ENCODE results near the gene PHF12.

PHF12 gene

DNA sequence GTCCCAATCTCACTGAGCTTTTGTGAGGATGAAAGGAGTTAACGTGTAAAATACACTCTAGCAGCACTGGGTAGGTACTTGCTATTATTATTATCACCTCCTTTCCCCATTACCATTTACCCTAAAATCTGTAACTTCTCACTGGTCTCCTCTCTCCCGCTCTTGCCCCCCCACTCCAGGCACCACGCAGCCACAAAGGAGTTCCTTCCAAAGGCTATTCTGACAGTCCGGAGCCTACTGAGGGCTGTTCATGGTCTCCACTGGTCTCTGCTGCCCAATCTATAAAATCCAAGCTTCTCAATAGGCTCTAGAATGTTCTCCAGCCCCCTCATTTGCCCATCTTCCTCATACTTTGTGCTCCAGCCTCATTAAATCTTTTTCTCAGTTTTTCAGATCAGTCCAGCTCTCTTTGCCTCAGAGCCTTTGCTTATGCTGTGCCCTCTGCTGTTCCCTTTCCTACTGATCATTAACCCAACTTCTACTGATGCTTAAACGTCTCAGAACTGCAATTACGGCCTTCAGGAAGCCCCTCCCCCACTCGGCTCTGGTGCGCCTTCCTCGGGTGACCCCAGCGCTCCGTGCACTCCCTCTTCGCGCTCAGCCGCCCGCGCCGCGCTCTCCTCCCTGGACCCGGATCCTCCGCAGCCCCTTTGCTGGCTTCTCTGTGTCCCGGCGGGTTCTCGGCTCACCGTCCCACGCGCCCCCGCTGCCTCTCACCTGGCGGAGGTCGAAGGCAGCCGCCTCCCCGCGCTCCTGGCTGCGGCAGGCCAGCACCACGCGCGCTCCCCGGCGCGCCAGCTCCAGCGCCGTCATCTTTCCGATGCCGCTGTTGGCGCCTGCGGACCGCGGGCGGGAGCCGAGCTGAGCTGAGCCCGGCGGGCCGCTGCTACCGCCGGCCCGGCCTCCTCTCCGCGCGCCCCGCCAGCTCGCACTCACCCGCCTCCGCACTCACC is 49.2 kb downstream of the PHF12 start:
- Histone ChIP-seq H3K36me3 (peaks cover 42% of the 10 kb centered on the region), H3K27me3 (no peaks in the 10 kb centered on the region), H3K4me1 (ENCODE audit: control insufficient read depth in 1 of 2, insufficient read depth in 1 of 2, low read depth in 1 of 2, low read length in 1 of 2) (peaks cover 48 to 51% of the 10 kb centered on the region in 2 experiments), H3K27ac (peak overlapping the region; percentile 94), H3K9me3 (no peaks in the 10 kb centered on the region), H3K4me3 (ENCODE audit: low read depth in 1 of 2, low read length in 1 of 2) (peak overlapping the region; percentile 84 to 85)
- TF ChIP-seq, protein P1, sequence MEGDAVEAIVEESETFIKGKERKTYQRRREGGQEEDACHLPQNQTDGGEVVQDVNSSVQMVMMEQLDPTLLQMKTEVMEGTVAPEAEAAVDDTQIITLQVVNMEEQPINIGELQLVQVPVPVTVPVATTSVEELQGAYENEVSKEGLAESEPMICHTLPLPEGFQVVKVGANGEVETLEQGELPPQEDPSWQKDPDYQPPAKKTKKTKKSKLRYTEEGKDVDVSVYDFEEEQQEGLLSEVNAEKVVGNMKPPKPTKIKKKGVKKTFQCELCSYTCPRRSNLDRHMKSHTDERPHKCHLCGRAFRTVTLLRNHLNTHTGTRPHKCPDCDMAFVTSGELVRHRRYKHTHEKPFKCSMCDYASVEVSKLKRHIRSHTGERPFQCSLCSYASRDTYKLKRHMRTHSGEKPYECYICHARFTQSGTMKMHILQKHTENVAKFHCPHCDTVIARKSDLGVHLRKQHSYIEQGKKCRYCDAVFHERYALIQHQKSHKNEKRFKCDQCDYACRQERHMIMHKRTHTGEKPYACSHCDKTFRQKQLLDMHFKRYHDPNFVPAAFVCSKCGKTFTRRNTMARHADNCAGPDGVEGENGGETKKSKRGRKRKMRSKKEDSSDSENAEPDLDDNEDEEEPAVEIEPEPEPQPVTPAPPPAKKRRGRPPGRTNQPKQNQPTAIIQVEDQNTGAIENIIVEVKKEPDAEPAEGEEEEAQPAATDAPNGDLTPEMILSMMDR (IDR thresholded peaks at IDR 0.05), result no peak

DNA sequence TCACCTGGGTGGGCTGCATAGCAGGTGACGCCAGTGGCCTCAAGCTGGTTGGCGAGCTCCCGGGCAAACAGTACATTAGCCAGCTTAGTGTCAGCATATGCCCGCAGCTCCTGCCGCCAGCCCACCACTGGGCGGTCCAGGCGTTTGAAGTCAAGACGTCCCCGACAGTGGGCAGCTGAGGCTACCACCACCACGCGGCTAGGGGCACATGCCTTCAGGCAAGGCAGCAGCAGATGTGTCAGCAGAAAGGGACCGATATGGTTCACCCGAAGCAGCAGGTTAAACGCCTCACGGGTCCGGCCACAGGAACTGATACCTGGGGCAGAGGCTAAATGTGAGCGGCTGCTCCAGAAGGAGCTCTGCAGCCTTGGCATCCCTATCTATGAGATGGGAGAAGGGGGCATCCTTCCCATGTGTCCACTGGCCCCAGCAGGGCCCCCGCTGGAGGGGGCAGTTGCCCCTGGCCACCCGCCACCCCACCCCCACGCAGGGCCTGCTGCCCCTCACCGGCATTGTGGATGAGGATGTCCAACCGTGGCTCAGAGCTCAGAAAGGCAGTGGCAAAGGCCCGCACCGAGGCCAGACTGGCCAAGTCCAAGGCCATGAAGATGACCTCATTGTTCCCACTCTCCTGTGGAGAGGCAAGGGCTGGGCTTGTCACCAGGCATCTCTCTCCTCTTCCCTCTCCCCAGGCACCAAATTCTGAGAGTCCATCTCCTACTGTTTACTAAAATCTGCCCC is 50.2 kb downstream of the PHF12 start:
- TF ChIP-seq, protein P1 (IDR thresholded peaks at IDR 0.05), result no peak
- Histone ChIP-seq H3K27me3 (no peaks in the 10 kb centered on the region), H3K4me3 (ENCODE audit: low read depth in 1 of 2, low read length in 1 of 2) (peak overlapping the region; percentile 84 to 85), H3K27ac (peak overlapping the region; percentile 94), H3K4me1 (ENCODE audit: control insufficient read depth in 1 of 2, insufficient read depth in 1 of 2, low read depth in 1 of 2, low read length in 1 of 2) (peaks cover 53 to 58% of the 10 kb centered on the region in 2 experiments), H3K9me3 (no peaks in the 10 kb centered on the region), H3K36me3 (peaks cover 32% of the 10 kb centered on the region)

DNA sequence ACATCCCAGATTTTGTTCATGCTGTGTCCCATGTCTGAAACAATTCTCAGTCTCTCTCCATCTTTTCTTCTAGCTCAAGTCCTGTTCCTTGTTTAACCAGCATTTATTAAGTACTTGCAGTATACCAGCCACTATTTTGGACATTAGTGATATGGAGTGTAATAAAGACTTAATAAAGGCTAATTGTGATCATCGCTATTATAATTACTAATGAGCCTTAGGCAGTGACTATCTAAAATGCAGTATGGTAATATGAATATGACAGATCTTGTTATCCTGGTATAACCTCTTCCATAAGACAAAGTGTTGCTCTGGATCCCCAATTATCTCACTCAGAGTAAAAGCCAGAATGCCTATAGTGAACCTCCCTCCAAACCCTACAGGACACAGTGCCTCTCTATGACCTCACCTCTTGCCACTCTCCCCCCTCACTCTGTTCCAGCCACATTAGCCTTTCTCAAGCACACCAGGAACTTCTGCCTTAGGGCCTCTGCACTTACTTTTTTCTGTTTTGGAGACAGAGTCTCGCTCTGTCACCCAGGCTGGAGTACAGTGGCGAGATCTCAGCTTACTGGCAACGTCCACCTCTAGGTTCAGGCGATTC is 52.0 kb downstream of the PHF12 start:
- Histone ChIP-seq H3K27ac (peak overlapping the region; percentile 98), H3K36me3 (peaks cover 18% of the 10 kb centered on the region), H3K4me1 (ENCODE audit: control insufficient read depth in 1 of 2, insufficient read depth in 1 of 2, low read depth in 1 of 2, low read length in 1 of 2) (peaks cover 71 to 76% of the 10 kb centered on the region in 2 experiments), H3K4me3 (ENCODE audit: low read depth in 1 of 2, low read length in 1 of 2) (peak overlapping the region in 1 of 2 experiments; percentile 92), H3K27me3 (no peaks in the 10 kb centered on the region), H3K9me3 (no peaks in the 10 kb centered on the region)
- TF ChIP-seq, protein P1 (IDR thresholded peaks at IDR 0.05), result no peak

DNA sequence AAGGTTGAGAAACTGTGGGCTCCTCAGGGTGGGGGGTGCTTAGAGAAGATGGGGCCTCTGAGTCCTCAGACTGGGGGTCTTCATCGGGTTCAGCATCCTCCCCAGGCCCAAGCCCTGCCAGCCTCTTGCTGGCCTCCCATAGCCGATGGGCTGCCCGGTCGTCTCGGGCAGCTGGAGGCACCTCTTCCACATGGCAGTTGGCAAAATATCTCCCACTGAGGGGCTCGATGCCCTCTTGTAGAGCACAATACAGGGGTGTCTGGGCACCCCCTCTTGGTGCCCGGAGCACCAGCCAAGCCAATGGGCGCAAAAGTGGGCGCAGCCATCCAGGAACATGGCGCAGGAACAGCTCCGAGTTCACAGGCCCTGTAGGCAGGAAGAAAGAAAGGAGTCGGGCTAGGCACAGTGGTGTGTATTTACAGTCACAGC is 52.8 kb downstream of the PHF12 start:
- Histone ChIP-seq H3K36me3 (peaks cover 18% of the 10 kb centered on the region), H3K27me3 (no peaks in the 10 kb centered on the region), H3K27ac (peak overlapping the region; percentile 98), H3K4me1 (ENCODE audit: control insufficient read depth in 1 of 2, insufficient read depth in 1 of 2, low read depth in 1 of 2, low read length in 1 of 2) (peaks cover 77 to 83% of the 10 kb centered on the region in 2 experiments), H3K9me3 (no peaks in the 10 kb centered on the region), H3K4me3 (ENCODE audit: low read depth in 1 of 2, low read length in 1 of 2) (peak overlapping the region; percentile 92 to 94)
- TF ChIP-seq, protein P1 (IDR thresholded peaks at IDR 0.05), result no peak

- TF ChIP-seq, protein P1 (IDR thresholded peaks at IDR 0.05), result no peak
- peaks cover 77 to 83% of the 10 kb centered on the region in 2 experiments for H3K4me1 ChIP-seq (ENCODE audit: control insufficient read depth in 1 of 2, insufficient read depth in 1 of 2, low read depth in 1 of 2, low read length in 1 of 2)
- H3K36me3 ChIP-seq, result peaks cover 18% of the 10 kb centered on the region
- no peaks in the 10 kb centered on the region for H3K27me3 ChIP-seq
- no peaks in the 10 kb centered on the region for H3K9me3 ChIP-seq
- H3K4me3 ChIP-seq (ENCODE audit: low read depth in 1 of 2, low read length in 1 of 2), result peak overlapping the region; percentile 92 to 94
- peak overlapping the region; percentile 98 for H3K27ac ChIP-seq
Observed at GRCh38 chr17:28897769-28898526, 53.4 kb downstream of the PHF12 start.

Measured in neutrophil (primary cell).